HepG2 (cell line): ENCODE results near the gene DYSF.
A peak's percentile ranks its signal among the peaks of the same experiment; 100 is the strongest.

Source experiments
- TF ChIP-seq, protein P1 (sequence below): sonication (generic); formaldehyde crosslinking; IDR thresholded peaks from 2 replicates; pipeline ENCODE4 v1.5.0; 2020; ENCODE audit warnings: mild to moderate bottlenecking, missing genetic modification reagents, moderate library complexity
- TF ChIP-seq, protein P2 (sequence below): sonication (generic); formaldehyde crosslinking; IDR thresholded peaks from 2 replicates; pipeline ENCODE4 v1.5.1; 2020; ENCODE audit warnings: missing genetic modification reagents, mild to moderate bottlenecking, borderline replicate concordance
- TF ChIP-seq, protein P3 (sequence below), 2 experiments: sonication (generic) in 1 of 2; formaldehyde crosslinking in 1 of 2; IDR thresholded peaks; 2 replicates each; pipeline versions ENCODE4 v1.4.0 to v1.6.1; 2018 to 2020; ENCODE audit warnings: missing genetic modification reagents in 2 of 2, borderline replicate concordance in 1 of 2, low read depth in 1 of 2, mild to moderate bottlenecking in 1 of 2, missing biosample characterization in 1 of 2

DNA sequence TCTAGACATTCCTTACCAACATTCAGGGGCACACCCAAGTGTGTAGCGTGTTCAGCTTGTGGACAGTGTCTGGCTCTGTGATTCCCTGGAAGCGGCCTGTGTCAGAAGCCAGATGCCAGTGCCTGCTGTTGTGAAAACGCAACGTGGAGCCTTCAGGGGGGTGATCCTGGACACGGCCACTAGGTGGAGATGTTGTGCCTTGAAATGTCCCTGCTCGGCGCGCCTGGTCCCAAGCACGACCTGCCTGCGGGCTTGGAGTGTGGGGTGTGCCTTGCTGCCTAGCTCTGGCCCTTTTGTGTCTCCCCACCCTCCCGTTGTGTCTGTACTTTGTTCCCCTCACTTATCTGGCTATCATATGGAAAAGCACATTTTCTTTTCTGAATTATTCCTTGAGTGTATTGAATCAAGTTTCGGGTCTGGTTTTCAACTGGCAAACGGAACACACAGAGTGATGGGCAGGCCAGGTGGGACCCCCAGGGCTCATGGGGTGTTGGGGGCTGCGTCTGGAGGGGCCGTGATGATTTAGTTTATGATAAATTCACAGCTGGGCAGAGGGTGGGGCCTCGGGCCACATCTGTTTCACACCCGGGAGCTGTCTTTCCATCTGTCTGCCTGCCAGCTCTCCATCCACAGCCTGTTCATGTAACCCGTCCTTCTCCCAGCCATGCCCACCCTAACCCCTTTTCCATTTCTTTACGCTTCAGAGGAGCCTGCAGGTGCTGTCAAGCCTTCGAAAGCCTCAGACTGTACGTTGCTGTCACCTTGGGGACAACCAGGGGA, 95.5 kb downstream of the DYSF start:
- TF ChIP-seq, protein P1, sequence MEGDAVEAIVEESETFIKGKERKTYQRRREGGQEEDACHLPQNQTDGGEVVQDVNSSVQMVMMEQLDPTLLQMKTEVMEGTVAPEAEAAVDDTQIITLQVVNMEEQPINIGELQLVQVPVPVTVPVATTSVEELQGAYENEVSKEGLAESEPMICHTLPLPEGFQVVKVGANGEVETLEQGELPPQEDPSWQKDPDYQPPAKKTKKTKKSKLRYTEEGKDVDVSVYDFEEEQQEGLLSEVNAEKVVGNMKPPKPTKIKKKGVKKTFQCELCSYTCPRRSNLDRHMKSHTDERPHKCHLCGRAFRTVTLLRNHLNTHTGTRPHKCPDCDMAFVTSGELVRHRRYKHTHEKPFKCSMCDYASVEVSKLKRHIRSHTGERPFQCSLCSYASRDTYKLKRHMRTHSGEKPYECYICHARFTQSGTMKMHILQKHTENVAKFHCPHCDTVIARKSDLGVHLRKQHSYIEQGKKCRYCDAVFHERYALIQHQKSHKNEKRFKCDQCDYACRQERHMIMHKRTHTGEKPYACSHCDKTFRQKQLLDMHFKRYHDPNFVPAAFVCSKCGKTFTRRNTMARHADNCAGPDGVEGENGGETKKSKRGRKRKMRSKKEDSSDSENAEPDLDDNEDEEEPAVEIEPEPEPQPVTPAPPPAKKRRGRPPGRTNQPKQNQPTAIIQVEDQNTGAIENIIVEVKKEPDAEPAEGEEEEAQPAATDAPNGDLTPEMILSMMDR (CRISPR knock-in tag): peak; percentile 98
- TF ChIP-seq, protein P2, sequence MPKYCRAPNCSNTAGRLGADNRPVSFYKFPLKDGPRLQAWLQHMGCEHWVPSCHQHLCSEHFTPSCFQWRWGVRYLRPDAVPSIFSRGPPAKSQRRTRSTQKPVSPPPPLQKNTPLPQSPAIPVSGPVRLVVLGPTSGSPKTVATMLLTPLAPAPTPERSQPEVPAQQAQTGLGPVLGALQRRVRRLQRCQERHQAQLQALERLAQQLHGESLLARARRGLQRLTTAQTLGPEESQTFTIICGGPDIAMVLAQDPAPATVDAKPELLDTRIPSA: no peak
- TF ChIP-seq, protein P3, sequence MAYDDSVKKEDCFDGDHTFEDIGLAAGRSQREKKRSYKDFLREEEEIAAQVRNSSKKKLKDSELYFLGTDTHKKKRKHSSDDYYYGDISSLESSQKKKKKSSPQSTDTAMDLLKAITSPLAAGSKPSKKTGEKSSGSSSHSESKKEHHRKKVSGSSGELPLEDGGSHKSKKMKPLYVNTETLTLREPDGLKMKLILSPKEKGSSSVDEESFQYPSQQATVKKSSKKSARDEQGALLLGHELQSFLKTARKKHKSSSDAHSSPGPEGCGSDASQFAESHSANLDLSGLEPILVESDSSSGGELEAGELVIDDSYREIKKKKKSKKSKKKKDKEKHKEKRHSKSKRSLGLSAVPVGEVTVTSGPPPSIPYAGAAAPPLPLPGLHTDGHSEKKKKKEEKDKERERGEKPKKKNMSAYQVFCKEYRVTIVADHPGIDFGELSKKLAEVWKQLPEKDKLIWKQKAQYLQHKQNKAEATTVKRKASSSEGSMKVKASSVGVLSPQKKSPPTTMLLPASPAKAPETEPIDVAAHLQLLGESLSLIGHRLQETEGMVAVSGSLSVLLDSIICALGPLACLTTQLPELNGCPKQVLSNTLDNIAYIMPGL (CRISPR knock-in tag; IDR thresholded peaks at IDR 0.05; ENCODE audit: borderline replicate concordance in 1 of 2, low read depth in 1 of 2): peak; percentile 57 to 64; a peak in 1 of 4 replicates
